Calu3 (cell line): ENCODE results near the gene DDAH1. TPM values are rescaled to one million over a fixed set of nuclear protein-coding genes. Genes with fewer than 3 reads are reported as not detected.

ENCODE experiments used
- BruUV-seq: library from RNA; stranded (reverse); fragments of 400-500 nt; replicated peaks from 2 replicates; lab custom pipeline; 2021; lab: Mats Ljungman, UMichigan
- CTCF ChIA-PET: fragments of 300-600 bp; sonication (Branson Sonifier 250); formaldehyde crosslinking; loops from one replicate; lab custom pipeline; 2022; ENCODE audit warnings: antibody characterized with exemption; lab: Charles Lee
- DNase-seq: peaks from one replicate; pipeline ENCODE4 v3.0.0; 2022
- H3K27ac Mint-ChIP-seq: one replicate; pipeline ENCODE4 v1.8.0; 2022; ENCODE audit warnings: mixed read lengths; ENCODE audit not compliant: unreplicated experiment
- H3K27me3 Mint-ChIP-seq: one replicate; pipeline ENCODE4 v1.8.0; 2022; ENCODE audit warnings: mixed read lengths; ENCODE audit not compliant: unreplicated experiment
- H3K36me3 Mint-ChIP-seq: one replicate; pipeline ENCODE4 v1.8.0; 2022; ENCODE audit warnings: mild to moderate bottlenecking, moderate library complexity, mixed read lengths; ENCODE audit not compliant: insufficient read depth, unreplicated experiment
- H3K4me1 Mint-ChIP-seq: one replicate; pipeline ENCODE4 v1.8.0; 2022; ENCODE audit warnings: mild to moderate bottlenecking, low read depth, mixed read lengths; ENCODE audit not compliant: unreplicated experiment
- H3K4me3 Mint-ChIP-seq: one replicate; pipeline ENCODE4 v1.8.0; 2022; ENCODE audit warnings: mild to moderate bottlenecking, low read depth, moderate library complexity, mixed read lengths; ENCODE audit not compliant: unreplicated experiment
- H3K9me3 Mint-ChIP-seq: one replicate; pipeline ENCODE4 v1.8.0; 2022; ENCODE audit warnings: low read depth, mixed read lengths; ENCODE audit not compliant: unreplicated experiment
- CTCF ChIP-seq: fragments of 200-600 bp; IDR thresholded peaks from one replicate; pipeline ENCODE4 v1.8.0; 2022; ENCODE audit warnings: antibody characterized with exemption; ENCODE audit not compliant: unreplicated experiment
- intact Hi-C: fragments of 100-400 bp; cut with micrococcal nuclease; formaldehyde crosslinking; loops from one replicate; pipeline ENCODE4 v1.10.0; 2022; ENCODE audit not compliant: unreplicated experiment
- total RNA-seq: library from RNA; stranded (reverse); gene quantifications from 2 replicates; pipeline ENCODE4 v1.2.3, GENCODE V29; 2022

Gene DDAH1
- total RNA-seq, 1 experiment from 2014 or later, result 84.1 TPM

GRCh38 chr1:85289848-85290335 is 175.1 kb downstream of the DDAH1 start:
- Mint-ChIP-seq H3K27me3 (no peaks in the 10 kb centered on the region), H3K4me1 (peaks cover 44% of the 10 kb centered on the region), H3K4me3 (peak overlapping the region; percentile 11), H3K27ac (peak overlapping the region; percentile 88), H3K36me3 (peaks cover 6% of the 10 kb centered on the region), H3K9me3 (no peaks in the 10 kb centered on the region)
- no peak for TF ChIP-seq CTCF
- intact Hi-C loops, result no loop called here
- BruUV-seq, result TSS peak; percentile 67
- no peak for DNase-seq
- CTCF ChIA-PET, result interaction anchor here (0.9 kb wide), 1 partner anchor 13 kb away, joined by 3 read pairs; the partner anchor contains the start of gene BCL10

GRCh38 chr1:85289207-85289847 is 175.6 kb downstream of the DDAH1 start:
- Mint-ChIP-seq H3K36me3 (peaks cover 6% of the 10 kb centered on the region), H3K9me3 (no peaks in the 10 kb centered on the region), H3K4me3 (peak overlapping the region; percentile 11), H3K27me3 (no peaks in the 10 kb centered on the region), H3K4me1 (peaks cover 39% of the 10 kb centered on the region), H3K27ac (peak overlapping the region; percentile 88)
- CTCF ChIA-PET, result interaction anchor here (0.7 kb wide), 2 partner anchors 9 to 26 kb away, joined by 4 to 5 read pairs; no protein-coding TSS in a partner anchor
- no TSS peak for BruUV-seq
- no peak for TF ChIP-seq CTCF
- peak; percentile 82 for DNase-seq
- intact Hi-C loops, result no loop called here

- no peak overlapping the region for H3K27ac Mint-ChIP-seq
- H3K9me3 Mint-ChIP-seq, result no peaks in the 10 kb centered on the region
- peaks cover 1% of the 10 kb centered on the region for H3K36me3 Mint-ChIP-seq
- no peaks in the 10 kb centered on the region for H3K27me3 Mint-ChIP-seq
- intact Hi-C loops, result no loop called here
- DNase-seq, result no peak
- BruUV-seq, result no TSS peak
- no peak overlapping the region for H3K4me3 Mint-ChIP-seq
- TF ChIP-seq CTCF, result no peak
- CTCF ChIA-PET, result interaction anchor here (1.5 to 1.6 kb wide), 2 partner anchors 8 to 25 kb away, joined by 4 to 6 read pairs; partner anchors contain the start of genes BCL10 and C1orf52
- peaks cover 29% of the 10 kb centered on the region for H3K4me1 Mint-ChIP-seq
Measured at GRCh38 chr1:85284202-85284601, 180.8 kb downstream of the DDAH1 start.

GRCh38 chr1:85283475-85284199 is 181.3 kb downstream of the DDAH1 start:
- CTCF ChIA-PET, result no interaction called here
- peaks cover 32% of the 10 kb centered on the region for H3K4me1 Mint-ChIP-seq
- peak; percentile 37 for DNase-seq
- no TSS peak for BruUV-seq
- no peaks in the 10 kb centered on the region for H3K9me3 Mint-ChIP-seq
- no peak overlapping the region for H3K4me3 Mint-ChIP-seq
- H3K27ac Mint-ChIP-seq, result no peak overlapping the region
- TF ChIP-seq CTCF, result no peak
- H3K36me3 Mint-ChIP-seq, result peaks cover 3% of the 10 kb centered on the region
- intact Hi-C loops, result no loop called here
- no peaks in the 10 kb centered on the region for H3K27me3 Mint-ChIP-seq
